ENCODE measurements around the gene UQCR10.

GRCh38 chr22:29732883-29733282 lies 34.3 kb upstream of the UQCR10 start:
- TF ChIP-seq CTCF (IDR thresholded peaks at IDR 0.05) (no peak), POLR2A (IDR thresholded peaks at IDR 0.05) (no peak), POLR2AphosphoS5 (IDR thresholded peaks at IDR 0.05) (no peak)

Data from gastroesophageal sphincter (tissue), 3 donors.